Measurements from ENCODE around the gene REM2. TPM values are rescaled to one million over a fixed set of nuclear protein-coding genes. Genes with fewer than 3 reads are reported as not detected.
"Not testable (repeated sequence)": the region's sequence is repeated elsewhere in the genome, so short reads cannot be mapped to it uniquely, and the experiment has no call there.

The REM2 gene
- total RNA-seq, 1 donor from 2014 or later: 1.4 TPM

GRCh38 chr14:22849212-22849819 lies 33.7 kb upstream of the REM2 start:
- ChIA-PET POLR2A (interaction anchor here (1.0 to 1.8 kb wide), 2 partner anchors 27 to 260 kb away, joined by 3 to 18 read pairs; partner anchors contain the start of gene DAD1), CTCF (interaction anchor here (1.0 to 1.2 kb wide), 3 partner anchors 10 to 293 kb away, joined by 3 to 5 read pairs (median 4); no protein-coding TSS in a partner anchor)
- intact Hi-C loops (cut with micrococcal nuclease): no loop called here
- Mint-ChIP-seq H3K27ac (no peak overlapping the region), H3K27me3 (peaks cover 9% of the 10 kb centered on the region), H3K36me3 (ENCODE audit: low read depth) (no peaks in the 10 kb centered on the region), H3K4me3 (no peak overlapping the region), H3K4me1 (peaks cover 6% of the 10 kb centered on the region), H3K9me3 (no peaks in the 10 kb centered on the region)
- no peak for TF ChIP-seq CTCF (IDR thresholded peaks at IDR 0.05)
- DNase-seq (no peak), ATAC-seq (ENCODE audit: low read depth) (no peak)

- peaks cover 6% of the 10 kb centered on the region for H3K27me3 Mint-ChIP-seq
- ATAC-seq (ENCODE audit: low read depth) (no peak), DNase-seq (no peak)
- no peak for TF ChIP-seq CTCF (IDR thresholded peaks at IDR 0.05)
- no peak overlapping the region for H3K27ac Mint-ChIP-seq
- intact Hi-C loops (cut with micrococcal nuclease): no loop called here
- no peaks in the 10 kb centered on the region for H3K9me3 Mint-ChIP-seq
- H3K4me3 Mint-ChIP-seq: no peak overlapping the region
- CTCF ChIA-PET: interaction anchor here (1.0 to 6.0 kb wide), 7 partner anchors 12 to 280 kb away, joined by 3 to 125 read pairs (median 5); no protein-coding TSS in a partner anchor
- H3K36me3 Mint-ChIP-seq (ENCODE audit: low read depth): no peaks in the 10 kb centered on the region
- H3K4me1 Mint-ChIP-seq: peaks cover 6% of the 10 kb centered on the region
- POLR2A ChIA-PET: interaction anchor here (1.1 to 4.4 kb wide), 2 partner anchors 28 to 281 kb away, joined by 4 to 25 read pairs; no protein-coding TSS in a partner anchor
These were observed 31.9 kb upstream of the REM2 start for GRCh38 chr14:22850944-22851764.

GRCh38 chr14:22852178-22852577 lies 30.8 kb upstream of the REM2 start:
- not testable (repeated sequence) for DNase-seq; H3K4me3 Mint-ChIP-seq; H3K9me3 Mint-ChIP-seq; ATAC-seq (ENCODE audit: low read depth); H3K27ac Mint-ChIP-seq; H3K4me1 Mint-ChIP-seq; H3K27me3 Mint-ChIP-seq; H3K36me3 Mint-ChIP-seq (ENCODE audit: low read depth)
- intact Hi-C loops (cut with micrococcal nuclease): loop anchor here (2.0 kb wide), 3 partner anchors 139 to 537 kb away; no protein-coding TSS in a partner anchor
- POLR2A ChIA-PET: interaction anchor here (0.7 to 4.4 kb wide), 8 partner anchors 11 to 296 kb away, joined by 3 to 25 read pairs (median 4); partner anchors contain the start of genes DAD1 and OXA1L
- CTCF ChIA-PET: interaction anchor here (0.6 to 6.0 kb wide), 36 partner anchors 10 to 538 kb away, joined by 3 to 125 read pairs (median 6); partner anchors contain the start of genes AJUBA, DAD1, LRP10 and OXA1L

- Mint-ChIP-seq H3K27ac (peak overlapping the region; percentile 78), H3K4me1 (peaks cover 6% of the 10 kb centered on the region), H3K4me3 (no peak overlapping the region), H3K36me3 (ENCODE audit: low read depth) (no peaks in the 10 kb centered on the region), H3K9me3 (no peaks in the 10 kb centered on the region), H3K27me3 (peaks cover 6% of the 10 kb centered on the region)
- intact Hi-C loops (cut with micrococcal nuclease): loop anchor here (2.0 kb wide), 3 partner anchors 140 to 538 kb away; no protein-coding TSS in a partner anchor
- TF ChIP-seq CTCF (IDR thresholded peaks at IDR 0.05): no peak
- ChIA-PET CTCF (interaction anchor here (0.6 to 6.0 kb wide), 42 partner anchors 10 to 538 kb away, joined by 3 to 125 read pairs (median 5); partner anchors contain the start of genes AJUBA, DAD1, LRP10 and OXA1L), POLR2A (interaction anchor here (0.5 to 4.4 kb wide), 12 partner anchors 9 to 296 kb away, joined by 3 to 25 read pairs (median 5); partner anchors contain the start of genes DAD1, LRP10 and OXA1L)
- DNase-seq (no peak), ATAC-seq (ENCODE audit: low read depth) (no peak)
These were observed 30.5 kb upstream of the REM2 start for GRCh38 chr14:22852599-22852939.

GRCh38 chr14:22852940-22853767 lies 29.9 kb upstream of the REM2 start:
- Mint-ChIP-seq H3K27ac (peak overlapping the region; percentile 78), H3K36me3 (ENCODE audit: low read depth) (no peaks in the 10 kb centered on the region), H3K4me1 (peaks cover 6% of the 10 kb centered on the region), H3K4me3 (peak overlapping the region; percentile 79), H3K9me3 (no peaks in the 10 kb centered on the region), H3K27me3 (peaks cover 6% of the 10 kb centered on the region)
- TF ChIP-seq CTCF (IDR thresholded peaks at IDR 0.05): peak; percentile 81
- intact Hi-C loops (cut with micrococcal nuclease): loop anchor here (1.0 to 2.0 kb wide), 17 partner anchors 18 to 538 kb away; partner anchors contain the start of genes DAD1 and LRP10
- ChIA-PET CTCF (interaction anchor here (0.6 to 6.0 kb wide), 45 partner anchors 9 to 538 kb away, joined by 3 to 125 read pairs (median 5); partner anchors contain the start of genes AJUBA, DAD1, LRP10 and OXA1L), POLR2A (interaction anchor here (0.5 to 4.4 kb wide), 15 partner anchors 8 to 297 kb away, joined by 3 to 25 read pairs (median 4); partner anchors contain the start of genes DAD1, LRP10 and OXA1L)
- DNase-seq: peak; percentile 97
- peak; percentile 94 for ATAC-seq (ENCODE audit: low read depth)

- H3K27me3 Mint-ChIP-seq; H3K4me1 Mint-ChIP-seq; H3K9me3 Mint-ChIP-seq; ATAC-seq (ENCODE audit: low read depth); intact Hi-C loops (cut with micrococcal nuclease); H3K27ac Mint-ChIP-seq; H3K4me3 Mint-ChIP-seq; DNase-seq; H3K36me3 Mint-ChIP-seq (ENCODE audit: low read depth): not testable (repeated sequence)
- CTCF ChIA-PET: interaction anchor here (0.9 to 6.0 kb wide), 18 partner anchors 8 to 468 kb away, joined by 3 to 125 read pairs (median 11); partner anchors contain the start of genes DAD1, LRP10, OXA1L and REM2
- POLR2A ChIA-PET: interaction anchor here (0.6 to 4.4 kb wide), 9 partner anchors 16 to 284 kb away, joined by 3 to 25 read pairs (median 5); partner anchors contain the start of genes LRP10 and OXA1L
These were observed 28.7 kb upstream of the REM2 start for GRCh38 chr14:22854296-22854695.

Data from activated B cell treated with CpG ODN at 0.5 μM for 24 hours (primary cell).